GM23338 (cell line): ENCODE results near the gene ITPR3. TPM values are rescaled to one million over a fixed set of nuclear protein-coding genes. Genes with fewer than 3 reads are reported as not detected.

ENCODE experiments used
- ATAC-seq: fragments of 200-7000 bp; cut with Tn5 transposase; 3 replicates; pipeline ENCODE4 v1.9.1; 2020
- DNase-seq: peaks from one replicate; pipeline ENCODE4 v3.0.0-alpha.2; 2015; ENCODE audit warnings: low spot score
- H2AFZ ChIP-seq: fragments of 200-600 bp; sonication (generic); 2 replicates; pipeline ENCODE4 v1.8.0; 2016; ENCODE audit warnings: antibody characterized with exemption, mild to moderate bottlenecking, moderate library complexity
- H3F3A ChIP-seq: fragments of 200-600 bp; sonication (generic); replicated peaks from 2 replicates; pipeline ENCODE4 v1.8.0; 2017; ENCODE audit warnings: antibody characterized with exemption, mixed run types, low read depth
- H3K27ac ChIP-seq: fragments of 200-600 bp; sonication (generic); 2 replicates; pipeline ENCODE4 v1.6.1; 2016; ENCODE audit warnings: low read depth
- H3K27me3 ChIP-seq: fragments of 200-600 bp; sonication (generic); 2 replicates; pipeline ENCODE4 v1.8.0; 2016; ENCODE audit warnings: mild to moderate bottlenecking, mixed run types, moderate library complexity; ENCODE audit not compliant: insufficient read depth
- H3K36me3 ChIP-seq: fragments of 200-600 bp; sonication (generic); 2 replicates; pipeline ENCODE4 v1.8.0; 2016; ENCODE audit warnings: mild to moderate bottlenecking; ENCODE audit not compliant: insufficient read depth
- H3K4me1 ChIP-seq: fragments of 200-600 bp; sonication (generic); 2 replicates; pipeline ENCODE4 v1.8.0; 2016; ENCODE audit warnings: mild to moderate bottlenecking, moderate library complexity; ENCODE audit not compliant: insufficient read depth
- H3K4me2 ChIP-seq: fragments of 200-600 bp; sonication (generic); 2 replicates; pipeline ENCODE4 v1.7.1; 2017; ENCODE audit warnings: mixed run types
- H3K4me3 ChIP-seq: fragments of 200-600 bp; sonication (generic); 2 replicates; pipeline ENCODE4 v1.6.1; 2016; ENCODE audit warnings: mixed run types
- H3K79me2 ChIP-seq: fragments of 200-600 bp; sonication (generic); replicated peaks from 2 replicates; pipeline ENCODE4 v1.8.0; 2017; ENCODE audit warnings: mild to moderate bottlenecking; ENCODE audit not compliant: insufficient read depth
- H3K9me2 ChIP-seq: fragments of 200-600 bp; sonication (generic); 2 replicates; pipeline ENCODE4 v1.8.0; 2017; ENCODE audit not compliant: insufficient read depth
- H4K20me1 ChIP-seq: fragments of 200-600 bp; sonication (generic); replicated peaks from 2 replicates; pipeline ENCODE4 v1.8.0; 2017; ENCODE audit warnings: mild to moderate bottlenecking; ENCODE audit not compliant: insufficient read depth
- H3K27ac Mint-ChIP-seq: 2 replicates; pipeline ENCODE4 v1.8.0; 2020; ENCODE audit warnings: inconsistent platforms, mild to moderate bottlenecking, moderate library complexity, mixed read lengths
- H3K27me3 Mint-ChIP-seq: 3 replicates; pipeline ENCODE4 v1.8.0; 2022; ENCODE audit warnings: low read depth, mild to moderate bottlenecking, moderate library complexity, mixed read lengths, inconsistent platforms; ENCODE audit not compliant: insufficient read depth, poor library complexity
- H3K36me3 Mint-ChIP-seq: 3 replicates; pipeline ENCODE4 v1.8.0; 2021; ENCODE audit warnings: low read depth, mild to moderate bottlenecking, inconsistent platforms, moderate library complexity, mixed read lengths
- H3K4me1 Mint-ChIP-seq: 3 replicates; pipeline ENCODE4 v1.8.0; 2020; ENCODE audit warnings: mild to moderate bottlenecking, inconsistent platforms, mixed read lengths
- H3K4me3 Mint-ChIP-seq: 3 replicates; pipeline ENCODE4 v1.8.0; 2021; ENCODE audit warnings: moderate library complexity, mild to moderate bottlenecking, inconsistent platforms, mixed read lengths
- H3K9me3 Mint-ChIP-seq: 3 replicates; pipeline ENCODE4 v1.8.0; 2020; ENCODE audit warnings: moderate library complexity, mild to moderate bottlenecking, inconsistent platforms, mixed read lengths
- CREB1 ChIP-seq: fragments of 250-450 bp; sonication (Bioruptor Pico); IDR thresholded peaks from 2 replicates; pipeline ENCODE4 v1.5.0; 2020; ENCODE audit warnings: low read depth, mild to moderate bottlenecking, moderate library complexity
- EZH2 ChIP-seq: fragments of 200-600 bp; sonication (generic); IDR thresholded peaks from one replicate; pipeline ENCODE4 v1.8.0; 2017; ENCODE audit warnings: antibody characterized with exemption, mild to moderate bottlenecking, low read depth; ENCODE audit not compliant: unreplicated experiment
- EZH2phosphoT487 ChIP-seq: fragments of 200-600 bp; sonication (generic); IDR thresholded peaks from one replicate; pipeline ENCODE4 v1.8.1; 2018; ENCODE audit warnings: antibody characterized with exemption; ENCODE audit not compliant: unreplicated experiment
- JUNB ChIP-seq: IDR thresholded peaks from one replicate; pipeline ENCODE4 v1.6.1; 2016; ENCODE audit warnings: antibody characterized with exemption; ENCODE audit not compliant: unreplicated experiment
- NANOG ChIP-seq: IDR thresholded peaks from 2 replicates; pipeline ENCODE4 v1.6.1; 2016; ENCODE audit warnings: antibody characterized with exemption, borderline replicate concordance
- STAT1 ChIP-seq: IDR thresholded peaks from one replicate; pipeline ENCODE4 v1.6.1; 2016; ENCODE audit warnings: antibody characterized with exemption; ENCODE audit not compliant: unreplicated experiment
- ZNF114 ChIP-seq: fragments of 250-450 bp; sonication (Bioruptor Pico); IDR thresholded peaks from 2 replicates; pipeline ENCODE4 v1.5.0; 2020; ENCODE audit warnings: mild to moderate bottlenecking, moderate library complexity
- ZNF331 ChIP-seq: fragments of 250-450 bp; sonication (Bioruptor Pico); IDR thresholded peaks from 2 replicates; pipeline ENCODE4 v1.5.0; 2020; ENCODE audit warnings: low read depth, mild to moderate bottlenecking, moderate library complexity
- polyA plus RNA-seq: library from polyadenylated mRNA; unstranded; fragments of >200 nt; fragmentation: Nextera tagmentation; extraction: Ambion mirVana; gene quantifications from 2 replicates; pipeline ENCODE4 v1.2.1, GENCODE V29; 2016
- total RNA-seq: library from RNA; depleted of rRNA; stranded (reverse); fragments of >200 nt; shearing (Covaris generic); gene quantifications from 2 replicates; pipeline ENCODE4 v1.2.3, GENCODE V29; 2014
- TF ChIP-seq, protein P1 (sequence below): fragments of 250-450 bp; sonication (Bioruptor Pico); IDR thresholded peaks from 2 replicates; pipeline ENCODE4 v1.5.0; 2020; ENCODE audit warnings: mild to moderate bottlenecking, moderate library complexity
- TF ChIP-seq, protein P2 (sequence below): IDR thresholded peaks from one replicate; pipeline ENCODE4 v1.6.1; 2018; ENCODE audit warnings: antibody characterized with exemption; ENCODE audit not compliant: unreplicated experiment
- TF ChIP-seq, protein P3 (sequence below): IDR thresholded peaks from 2 replicates; pipeline ENCODE4 v1.6.1; 2016; ENCODE audit warnings: antibody characterized with exemption

ITPR3 gene
- total and polyA plus RNA-seq, 2 experiments from 2014 or later = 7.3 to 31.9 TPM

DNA sequence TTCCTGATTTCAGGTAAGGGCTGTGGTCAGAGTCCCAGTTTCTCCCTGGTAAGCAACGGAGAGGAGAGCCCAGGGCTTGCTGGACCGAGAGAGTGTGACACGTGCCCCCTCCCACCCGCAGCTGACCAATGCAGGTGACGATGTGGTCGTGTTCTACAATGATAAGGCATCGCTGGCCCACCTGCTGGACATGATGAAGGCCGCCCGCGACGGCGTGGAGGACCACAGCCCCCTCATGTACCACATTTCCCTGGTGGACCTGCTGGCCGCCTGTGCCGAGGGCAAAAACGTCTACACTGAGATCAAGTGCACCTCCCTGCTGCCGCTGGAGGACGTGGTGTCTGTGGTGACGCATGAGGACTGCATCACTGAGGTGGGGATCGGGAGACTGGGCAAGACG is 58.6 kb downstream of the ITPR3 start:
- Histone ChIP-seq H3K27me3 (no peaks in the 10 kb centered on the region), H3K4me1 (no peaks in the 10 kb centered on the region), H3K27ac (no peak overlapping the region), H2AFZ (no peak overlapping the region), H3K79me2 (no peaks in the 10 kb centered on the region), H3K9me2 (no peaks in the 10 kb centered on the region), H3K4me2 (no peak overlapping the region), H3F3A (no peaks in the 10 kb centered on the region), H4K20me1 (no peaks in the 10 kb centered on the region; the same call in 1 of the 2 replicates), H3K36me3 (no peaks in the 10 kb centered on the region), H3K4me3 (no peak overlapping the region)
- Mint-ChIP-seq H3K9me3 (no peaks in the 10 kb centered on the region), H3K27me3 (peaks cover 10% of the 10 kb centered on the region), H3K36me3 (peaks cover 38% of the 10 kb centered on the region), H3K27ac (no peak overlapping the region), H3K4me1 (no peaks in the 10 kb centered on the region), H3K4me3 (no peak overlapping the region)
- DNase-seq = no peak
- ATAC-seq = no peak
- TF ChIP-seq, protein P1, sequence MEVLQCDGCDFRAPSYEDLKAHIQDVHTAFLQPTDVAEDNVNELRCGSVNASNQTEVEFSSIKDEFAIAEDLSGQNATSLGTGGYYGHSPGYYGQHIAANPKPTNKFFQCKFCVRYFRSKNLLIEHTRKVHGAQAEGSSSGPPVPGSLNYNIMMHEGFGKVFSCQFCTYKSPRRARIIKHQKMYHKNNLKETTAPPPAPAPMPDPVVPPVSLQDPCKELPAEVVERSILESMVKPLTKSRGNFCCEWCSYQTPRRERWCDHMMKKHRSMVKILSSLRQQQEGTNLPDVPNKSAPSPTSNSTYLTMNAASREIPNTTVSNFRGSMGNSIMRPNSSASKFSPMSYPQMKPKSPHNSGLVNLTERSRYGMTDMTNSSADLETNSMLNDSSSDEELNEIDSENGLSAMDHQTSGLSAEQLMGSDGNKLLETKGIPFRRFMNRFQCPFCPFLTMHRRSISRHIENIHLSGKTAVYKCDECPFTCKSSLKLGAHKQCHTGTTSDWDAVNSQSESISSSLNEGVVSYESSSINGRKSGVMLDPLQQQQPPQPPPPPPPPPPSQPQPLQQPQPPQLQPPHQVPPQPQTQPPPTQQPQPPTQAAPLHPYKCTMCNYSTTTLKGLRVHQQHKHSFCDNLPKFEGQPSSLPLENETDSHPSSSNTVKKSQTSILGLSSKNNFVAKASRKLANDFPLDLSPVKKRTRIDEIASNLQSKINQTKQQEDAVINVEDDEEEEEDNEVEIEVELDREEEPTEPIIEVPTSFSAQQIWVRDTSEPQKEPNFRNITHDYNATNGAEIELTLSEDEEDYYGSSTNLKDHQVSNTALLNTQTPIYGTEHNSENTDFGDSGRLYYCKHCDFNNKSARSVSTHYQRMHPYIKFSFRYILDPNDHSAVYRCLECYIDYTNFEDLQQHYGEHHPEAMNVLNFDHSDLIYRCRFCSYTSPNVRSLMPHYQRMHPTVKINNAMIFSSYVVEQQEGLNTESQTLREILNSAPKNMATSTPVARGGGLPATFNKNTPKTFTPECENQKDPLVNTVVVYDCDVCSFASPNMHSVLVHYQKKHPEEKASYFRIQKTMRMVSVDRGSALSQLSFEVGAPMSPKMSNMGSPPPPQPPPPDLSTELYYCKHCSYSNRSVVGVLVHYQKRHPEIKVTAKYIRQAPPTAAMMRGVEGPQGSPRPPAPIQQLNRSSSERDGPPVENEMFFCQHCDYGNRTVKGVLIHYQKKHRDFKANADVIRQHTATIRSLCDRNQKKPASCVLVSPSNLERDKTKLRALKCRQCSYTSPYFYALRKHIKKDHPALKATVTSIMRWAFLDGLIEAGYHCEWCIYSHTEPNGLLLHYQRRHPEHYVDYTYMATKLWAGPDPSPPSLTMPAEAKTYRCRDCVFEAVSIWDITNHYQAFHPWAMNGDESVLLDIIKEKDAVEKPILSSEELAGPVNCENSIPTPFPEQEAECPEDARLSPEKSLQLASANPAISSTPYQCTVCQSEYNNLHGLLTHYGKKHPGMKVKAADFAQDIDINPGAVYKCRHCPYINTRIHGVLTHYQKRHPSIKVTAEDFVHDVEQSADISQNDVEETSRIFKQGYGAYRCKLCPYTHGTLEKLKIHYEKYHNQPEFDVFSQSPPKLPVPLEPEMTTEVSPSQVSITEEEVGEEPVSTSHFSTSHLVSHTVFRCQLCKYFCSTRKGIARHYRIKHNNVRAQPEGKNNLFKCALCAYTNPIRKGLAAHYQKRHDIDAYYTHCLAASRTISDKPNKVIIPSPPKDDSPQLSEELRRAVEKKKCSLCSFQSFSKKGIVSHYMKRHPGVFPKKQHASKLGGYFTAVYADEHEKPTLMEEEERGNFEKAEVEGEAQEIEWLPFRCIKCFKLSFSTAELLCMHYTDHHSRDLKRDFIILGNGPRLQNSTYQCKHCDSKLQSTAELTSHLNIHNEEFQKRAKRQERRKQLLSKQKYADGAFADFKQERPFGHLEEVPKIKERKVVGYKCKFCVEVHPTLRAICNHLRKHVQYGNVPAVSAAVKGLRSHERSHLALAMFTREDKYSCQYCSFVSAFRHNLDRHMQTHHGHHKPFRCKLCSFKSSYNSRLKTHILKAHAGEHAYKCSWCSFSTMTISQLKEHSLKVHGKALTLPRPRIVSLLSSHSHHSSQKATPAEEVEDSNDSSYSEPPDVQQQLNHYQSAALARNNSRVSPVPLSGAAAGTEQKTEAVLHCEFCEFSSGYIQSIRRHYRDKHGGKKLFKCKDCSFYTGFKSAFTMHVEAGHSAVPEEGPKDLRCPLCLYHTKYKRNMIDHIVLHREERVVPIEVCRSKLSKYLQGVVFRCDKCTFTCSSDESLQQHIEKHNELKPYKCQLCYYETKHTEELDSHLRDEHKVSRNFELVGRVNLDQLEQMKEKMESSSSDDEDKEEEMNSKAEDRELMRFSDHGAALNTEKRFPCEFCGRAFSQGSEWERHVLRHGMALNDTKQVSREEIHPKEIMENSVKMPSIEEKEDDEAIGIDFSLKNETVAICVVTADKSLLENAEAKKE = no peak
- TF ChIP-seq ZNF114 (no peak), STAT1 (no peak), EZH2 (no peak), NANOG (no peak), CREB1 (CRISPR knock-in tag) (no peak), EZH2phosphoT487 (no peak), ZNF331 (no peak), JUNB (no peak)
- TF ChIP-seq, protein P2, sequence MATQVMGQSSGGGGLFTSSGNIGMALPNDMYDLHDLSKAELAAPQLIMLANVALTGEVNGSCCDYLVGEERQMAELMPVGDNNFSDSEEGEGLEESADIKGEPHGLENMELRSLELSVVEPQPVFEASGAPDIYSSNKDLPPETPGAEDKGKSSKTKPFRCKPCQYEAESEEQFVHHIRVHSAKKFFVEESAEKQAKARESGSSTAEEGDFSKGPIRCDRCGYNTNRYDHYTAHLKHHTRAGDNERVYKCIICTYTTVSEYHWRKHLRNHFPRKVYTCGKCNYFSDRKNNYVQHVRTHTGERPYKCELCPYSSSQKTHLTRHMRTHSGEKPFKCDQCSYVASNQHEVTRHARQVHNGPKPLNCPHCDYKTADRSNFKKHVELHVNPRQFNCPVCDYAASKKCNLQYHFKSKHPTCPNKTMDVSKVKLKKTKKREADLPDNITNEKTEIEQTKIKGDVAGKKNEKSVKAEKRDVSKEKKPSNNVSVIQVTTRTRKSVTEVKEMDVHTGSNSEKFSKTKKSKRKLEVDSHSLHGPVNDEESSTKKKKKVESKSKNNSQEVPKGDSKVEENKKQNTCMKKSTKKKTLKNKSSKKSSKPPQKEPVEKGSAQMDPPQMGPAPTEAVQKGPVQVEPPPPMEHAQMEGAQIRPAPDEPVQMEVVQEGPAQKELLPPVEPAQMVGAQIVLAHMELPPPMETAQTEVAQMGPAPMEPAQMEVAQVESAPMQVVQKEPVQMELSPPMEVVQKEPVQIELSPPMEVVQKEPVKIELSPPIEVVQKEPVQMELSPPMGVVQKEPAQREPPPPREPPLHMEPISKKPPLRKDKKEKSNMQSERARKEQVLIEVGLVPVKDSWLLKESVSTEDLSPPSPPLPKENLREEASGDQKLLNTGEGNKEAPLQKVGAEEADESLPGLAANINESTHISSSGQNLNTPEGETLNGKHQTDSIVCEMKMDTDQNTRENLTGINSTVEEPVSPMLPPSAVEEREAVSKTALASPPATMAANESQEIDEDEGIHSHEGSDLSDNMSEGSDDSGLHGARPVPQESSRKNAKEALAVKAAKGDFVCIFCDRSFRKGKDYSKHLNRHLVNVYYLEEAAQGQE = no peak
- TF ChIP-seq, protein P3, sequence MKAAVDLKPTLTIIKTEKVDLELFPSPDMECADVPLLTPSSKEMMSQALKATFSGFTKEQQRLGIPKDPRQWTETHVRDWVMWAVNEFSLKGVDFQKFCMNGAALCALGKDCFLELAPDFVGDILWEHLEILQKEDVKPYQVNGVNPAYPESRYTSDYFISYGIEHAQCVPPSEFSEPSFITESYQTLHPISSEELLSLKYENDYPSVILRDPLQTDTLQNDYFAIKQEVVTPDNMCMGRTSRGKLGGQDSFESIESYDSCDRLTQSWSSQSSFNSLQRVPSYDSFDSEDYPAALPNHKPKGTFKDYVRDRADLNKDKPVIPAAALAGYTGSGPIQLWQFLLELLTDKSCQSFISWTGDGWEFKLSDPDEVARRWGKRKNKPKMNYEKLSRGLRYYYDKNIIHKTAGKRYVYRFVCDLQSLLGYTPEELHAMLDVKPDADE = no peak
